Liver (tissue), 9 donors: Measurements from ENCODE around the gene RPTOR. TPM values are rescaled to one million over a fixed set of nuclear protein-coding genes. Genes with fewer than 3 reads are reported as not detected.

Experiments used
- DNase-seq: peaks from one replicate; pipeline ENCODE4 v3.0.0-alpha.2; 2017; ENCODE audit warnings: low spot score
- H3K27ac ChIP-seq, 2 donors: one replicate each; pipeline ENCODE4 v1.7.0; 2013; ENCODE audit warnings: inconsistent platforms in 2 of 2, low read length in 2 of 2, control low read depth in 1 of 2, low read depth in 1 of 2, mild to moderate bottlenecking in 1 of 2
- H3K27me3 ChIP-seq, 4 donors: one replicate each; pipeline versions ENCODE4 v1.6.1 to v1.7.0; 2013; ENCODE audit warnings: low read length in 3 of 4, inconsistent platforms in 1 of 4, mild to moderate bottlenecking in 1 of 4, moderate library complexity in 1 of 4; ENCODE audit not compliant: control insufficient read depth in 4 of 4, insufficient read depth in 4 of 4
- H3K36me3 ChIP-seq, 4 donors: one replicate each; pipeline versions ENCODE4 v1.6.1 to v1.7.0; 2013; ENCODE audit warnings: low read length in 3 of 4, mild to moderate bottlenecking in 3 of 4, low read depth in 1 of 4, moderate library complexity in 1 of 4; ENCODE audit not compliant: control insufficient read depth in 4 of 4, insufficient read depth in 3 of 4
- H3K4me1 ChIP-seq, 4 donors: one replicate each; pipeline versions ENCODE4 v1.6.1 to v1.7.0; 2013; ENCODE audit warnings: low read length in 3 of 4, mild to moderate bottlenecking in 3 of 4, moderate library complexity in 1 of 4; ENCODE audit not compliant: control insufficient read depth in 4 of 4, insufficient read depth in 4 of 4
- H3K4me3 ChIP-seq, 3 donors: one replicate each; pipeline versions ENCODE4 v1.6.1 to v1.7.0; 2013; ENCODE audit warnings: low read length in 3 of 3, control low read depth in 1 of 3, low read depth in 1 of 3, mild to moderate bottlenecking in 1 of 3
- H3K9ac ChIP-seq, 2 donors: one replicate each; pipeline ENCODE4 v1.7.0; 2013; ENCODE audit warnings: low read length in 2 of 2, mild to moderate bottlenecking in 2 of 2, moderate library complexity in 2 of 2, control low read depth in 1 of 2, low read depth in 1 of 2
- H3K9me3 ChIP-seq, 4 donors: one replicate each; pipeline versions ENCODE4 v1.6.1 to v1.7.0; 2013; ENCODE audit warnings: low read length in 3 of 4; ENCODE audit not compliant: control insufficient read depth in 4 of 4
- ATF3 ChIP-seq: IDR thresholded peaks from 2 replicates; pipeline ENCODE4 v1.6.1; 2016; ENCODE audit warnings: antibody characterized with exemption
- CTCF ChIP-seq: fragments of 150-350 bp; IDR thresholded peaks from 2 replicates; pipeline ENCODE4 v1.5.1; 2017; ENCODE audit warnings: improper control_type of control experiment, low read depth, low read length; ENCODE audit not compliant: missing input control
- EGR1 ChIP-seq, 2 donors: IDR thresholded peaks; 2 replicates each; pipeline ENCODE4 v1.6.1; 2016 to 2018; ENCODE audit warnings: antibody characterized with exemption in 2 of 2, low read depth in 2 of 2
- FOXA1 ChIP-seq: IDR thresholded peaks from 2 replicates; pipeline ENCODE4 v1.6.1; 2016; ENCODE audit warnings: antibody characterized with exemption
- FOXA2 ChIP-seq: IDR thresholded peaks from 2 replicates; pipeline ENCODE4 v1.6.1; 2016; ENCODE audit warnings: antibody characterized with exemption
- GABPA ChIP-seq, 2 donors: IDR thresholded peaks in 1 of 2; conservative IDR thresholded peaks in 1 of 2; 2 replicates each; pipeline ENCODE4 v1.6.1; 2016; ENCODE audit warnings: antibody characterized with exemption in 2 of 2, mild to moderate bottlenecking in 1 of 2, moderate library complexity in 1 of 2
- HNF4A ChIP-seq, 2 donors: conservative IDR thresholded peaks; 2 replicates each; pipeline ENCODE4 v1.6.1; 2016; ENCODE audit warnings: antibody characterized with exemption in 2 of 2, mild to moderate bottlenecking in 2 of 2
- HNF4G ChIP-seq: IDR thresholded peaks from 2 replicates; pipeline ENCODE4 v1.6.1; 2016; ENCODE audit warnings: antibody characterized with exemption
- JUND ChIP-seq, 2 donors: IDR thresholded peaks; 2 replicates each; pipeline ENCODE4 v1.6.1; 2016; ENCODE audit warnings: antibody characterized with exemption in 2 of 2
- MAX ChIP-seq: IDR thresholded peaks from 2 replicates; pipeline ENCODE4 v1.6.1; 2016; ENCODE audit warnings: antibody characterized with exemption
- NR2F2 ChIP-seq: IDR thresholded peaks from 2 replicates; pipeline ENCODE4 v1.6.1; 2016; ENCODE audit warnings: antibody characterized with exemption
- RAD21 ChIP-seq, 2 donors: IDR thresholded peaks; 2 replicates each; pipeline ENCODE4 v1.6.1; 2016; ENCODE audit warnings: antibody characterized with exemption in 2 of 2, mild to moderate bottlenecking in 2 of 2
- REST ChIP-seq: IDR thresholded peaks from 2 replicates; pipeline ENCODE4 v1.6.1; 2016; ENCODE audit warnings: antibody characterized with exemption, mild to moderate bottlenecking
- RXRA ChIP-seq, 2 donors: IDR thresholded peaks; 2 replicates each; pipeline ENCODE4 v1.6.1; 2017 to 2018; ENCODE audit warnings: antibody characterized with exemption in 2 of 2, mild to moderate bottlenecking in 1 of 2
- SP1 ChIP-seq: IDR thresholded peaks from 2 replicates; pipeline ENCODE4 v1.6.1; 2018; ENCODE audit warnings: antibody characterized with exemption, mild to moderate bottlenecking
- TAF1 ChIP-seq: conservative IDR thresholded peaks from 2 replicates; pipeline ENCODE4 v1.6.1; 2016; ENCODE audit warnings: antibody characterized with exemption, mild to moderate bottlenecking
- YY1 ChIP-seq: IDR thresholded peaks from 2 replicates; pipeline ENCODE4 v1.6.1; 2016; ENCODE audit warnings: antibody characterized with exemption, mild to moderate bottlenecking
- ZBTB33 ChIP-seq: IDR thresholded peaks from 2 replicates; pipeline ENCODE4 v1.6.1; 2016; ENCODE audit warnings: antibody characterized with exemption
- whole genome bisulfite sequencing: extraction: QIAGEN DNeasy Blood & Tissue Kit; methylation state at CpG from one replicate; pipeline ENCODE4 v1.1.7; 2013; 5-methylcytosine and 5-hydroxymethylcytosine counted together
- polyA plus RNA-seq, 2 donors: library from polyadenylated mRNA; stranded (reverse) in 1 of 2; unstranded in 1 of 2; fragments of 200-250 nt in 1 of 2; fragments of >200 nt in 1 of 2; fragmentation: Nextera tagmentation in 1 of 2; extraction: Ambion mirVana in 1 of 2; gene quantifications; one replicate each; pipeline versions ENCODE4 v1.2.1 to v1.2.3, GENCODE V29; 2013 to 2015
- total RNA-seq, 2 donors: library from RNA; depleted of rRNA; stranded (reverse); fragments of >200 nt; gene quantifications; one replicate each; pipeline ENCODE4 v1.2.3, GENCODE V29; 2014
- donor health status: healthy.
- donor health status: healthy.
- donor health status: healthy.
- donor health status: healthy.
- donor health status: healthy.

RPTOR gene
- total and polyA plus RNA-seq, 4 donors: 4.8 to 25.4 (median 11.6) TPM

- no peak overlapping the region for H3K27ac ChIP-seq
- H3K27me3 ChIP-seq: no peaks in the 10 kb centered on the region
- no peaks in the 10 kb centered on the region for H3K4me1 ChIP-seq
- no peak for DNase-seq
- H3K9ac ChIP-seq: no peak overlapping the region
- TF ChIP-seq RAD21 (IDR thresholded peaks at IDR 0.05) (no peak), JUND (IDR thresholded peaks at IDR 0.05) (no peak), RXRA (IDR thresholded peaks at IDR 0.05) (no peak), YY1 (no peak)
- H3K36me3 ChIP-seq: peaks cover 0 to 4% (median 2%) of the 10 kb centered on the region in 4 donors
- H3K9me3 ChIP-seq: no peaks in the 10 kb centered on the region
- WGBS: 97% methylated on average over 18 of the region's 18 CpGs
- no peak overlapping the region for H3K4me3 ChIP-seq
These were observed 293.1 kb downstream of the RPTOR start for GRCh38 chr17:80837711-80838110.

GRCh38 chr17:80838311-80839025 lies 293.8 kb downstream of the RPTOR start:
- TF ChIP-seq TAF1: no peak
- TF ChIP-seq HNF4A (conservative IDR thresholded peaks at IDR 0.05): no peak
- no peak for TF ChIP-seq NR2F2
- TF ChIP-seq YY1: no peak
- no peak for TF ChIP-seq JUND (IDR thresholded peaks at IDR 0.05)
- no peak for TF ChIP-seq GABPA (IDR thresholded peaks at IDR 0.05 in 1 of 2, conservative IDR thresholded peaks at IDR 0.05 in 1 of 2)
- H3K36me3 ChIP-seq: peaks cover 0 to 4% (median 2%) of the 10 kb centered on the region in 4 donors
- H3K4me1 ChIP-seq: no peaks in the 10 kb centered on the region
- no peak for DNase-seq
- H3K9ac ChIP-seq: no peak overlapping the region
- no peaks in the 10 kb centered on the region for H3K9me3 ChIP-seq
- no peak overlapping the region for H3K27ac ChIP-seq
- WGBS: 96% methylated on average over 30 of the region's 30 CpGs
- H3K27me3 ChIP-seq: no peaks in the 10 kb centered on the region
- H3K4me3 ChIP-seq: no peak overlapping the region

GRCh38 chr17:80839026-80839345 lies 294.3 kb downstream of the RPTOR start:
- WGBS: 86% methylated on average over 11 of the region's 11 CpGs
- Histone ChIP-seq H3K27ac (no peak overlapping the region), H3K36me3 (peaks cover 0 to 4% (median 2%) of the 10 kb centered on the region in 4 donors), H3K4me3 (no peak overlapping the region), H3K9me3 (no peaks in the 10 kb centered on the region), H3K4me1 (no peaks in the 10 kb centered on the region), H3K9ac (no peak overlapping the region), H3K27me3 (no peaks in the 10 kb centered on the region)
- TF ChIP-seq REST (no peak), JUND (IDR thresholded peaks at IDR 0.05) (no peak), SP1 (no peak), HNF4G (no peak), HNF4A (conservative IDR thresholded peaks at IDR 0.05) (no peak), ZBTB33 (no peak), FOXA1 (no peak), TAF1 (no peak), YY1 (no peak), ATF3 (no peak), CTCF (no peak), RXRA (IDR thresholded peaks at IDR 0.05) (no peak), NR2F2 (no peak), EGR1 (IDR thresholded peaks at IDR 0.05; ENCODE audit: low read depth in 2 of 2) (no peak), GABPA (IDR thresholded peaks at IDR 0.05 in 1 of 2, conservative IDR thresholded peaks at IDR 0.05 in 1 of 2) (no peak), FOXA2 (no peak), RAD21 (IDR thresholded peaks at IDR 0.05) (no peak), MAX (no peak)
- DNase-seq: no peak
